H1 (cell line): Measurements from ENCODE around the gene ANKLE1. TPM values are rescaled to one million over a fixed set of nuclear protein-coding genes. Genes with fewer than 3 reads are reported as not detected.

ENCODE experiments used
- GTF2F1 ChIP-seq: IDR thresholded peaks from 2 replicates; pipeline ENCODE4 v1.6.1; 2012; ENCODE audit warnings: low read depth, low read length, improper control_type of control experiment, borderline replicate concordance
- SIN3A ChIP-seq, 2 experiments: IDR thresholded peaks in 1 of 2; conservative IDR thresholded peaks in 1 of 2; 2 replicates each; pipeline ENCODE4 v1.6.1; 2011 to 2012; ENCODE audit warnings: low read length in 2 of 2, improper control_type of control experiment in 1 of 2, low read depth in 1 of 2, mild to moderate bottlenecking in 1 of 2
- SIX5 ChIP-seq: IDR thresholded peaks from 2 replicates; pipeline ENCODE4 v1.6.1; 2011; ENCODE audit warnings: mild to moderate bottlenecking, low read depth, low read length
- polyA plus RNA-seq, 7 experiments: library from polyadenylated mRNA; depleted of rRNA in 3 of 7; stranded (reverse) in 5 of 7; unstranded in 2 of 7; fragments of >200 nt in 5 of 7; fragments of 200-250 nt in 2 of 7; gene quantifications; 1 replicate in 5 of 7; 2 replicates in 1 of 7; 4 replicates in 1 of 7; pipeline versions ENCODE4 v1.2.1 to v1.2.3, GENCODE V29; 2011 to 2013; ENCODE audit warnings: missing spikeins in 2 of 7, mixed read lengths in 2 of 7
- total RNA-seq: library from RNA; stranded (reverse); fragmentation: NEBNext Ultra II Directional; extraction: Animal tissue kit (Norgen Biotek cat#: 25700); gene quantifications from 2 replicates; pipeline ENCODE4 v1.2.1, GENCODE V29; 2021
- TF ChIP-seq, protein P1 (sequence below): IDR thresholded peaks from 2 replicates; pipeline ENCODE4 v1.6.1; 2012; ENCODE audit warnings: inconsistent platforms

The ANKLE1 gene
- total and polyA plus RNA-seq, 2 of the 8 experiments (the other 6 are each of a cell fraction or from before 2014, with no cell fraction given): 6.1 to 9.6 TPM

GRCh38 chr19:17249887-17250548 lies 31.7 kb upstream of the ANKLE1 start (continued):
- TF ChIP-seq SIN3A (conservative IDR thresholded peaks at IDR 0.05 in 1 of 2, IDR thresholded peaks at IDR 0.05 in 1 of 2; ENCODE audit: low read depth in 1 of 2, low read length in 2 of 2): no peak
- TF ChIP-seq, protein P1, sequence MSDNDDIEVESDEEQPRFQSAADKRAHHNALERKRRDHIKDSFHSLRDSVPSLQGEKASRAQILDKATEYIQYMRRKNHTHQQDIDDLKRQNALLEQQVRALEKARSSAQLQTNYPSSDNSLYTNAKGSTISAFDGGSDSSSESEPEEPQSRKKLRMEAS: no peak
- no peak for TF ChIP-seq SIX5
- TF ChIP-seq GTF2F1: no peak
- TF ChIP-seq, all 59 proteins: peak for 0
